OCI-LY1 (cell line): ENCODE results near the gene GMCL2.

Source experiments
- EZH2 ChIP-seq: fragments of 200-600 bp; sonication (generic), shearing (Covaris generic); IDR thresholded peaks from 2 replicates; pipeline ENCODE4 v1.8.0; 2017; ENCODE audit warnings: borderline replicate concordance, mixed run types, mild to moderate bottlenecking, antibody characterized with exemption, low read length, moderate library complexity, mixed read lengths
- TF ChIP-seq, protein P1 (sequence below): fragments of 200-600 bp; sonication (generic), shearing (Covaris generic); IDR thresholded peaks from 2 replicates; pipeline ENCODE4 v1.5.1; 2017; ENCODE audit warnings: mild to moderate bottlenecking, antibody characterized with exemption, low read length, moderate library complexity, mixed read lengths

DNA sequence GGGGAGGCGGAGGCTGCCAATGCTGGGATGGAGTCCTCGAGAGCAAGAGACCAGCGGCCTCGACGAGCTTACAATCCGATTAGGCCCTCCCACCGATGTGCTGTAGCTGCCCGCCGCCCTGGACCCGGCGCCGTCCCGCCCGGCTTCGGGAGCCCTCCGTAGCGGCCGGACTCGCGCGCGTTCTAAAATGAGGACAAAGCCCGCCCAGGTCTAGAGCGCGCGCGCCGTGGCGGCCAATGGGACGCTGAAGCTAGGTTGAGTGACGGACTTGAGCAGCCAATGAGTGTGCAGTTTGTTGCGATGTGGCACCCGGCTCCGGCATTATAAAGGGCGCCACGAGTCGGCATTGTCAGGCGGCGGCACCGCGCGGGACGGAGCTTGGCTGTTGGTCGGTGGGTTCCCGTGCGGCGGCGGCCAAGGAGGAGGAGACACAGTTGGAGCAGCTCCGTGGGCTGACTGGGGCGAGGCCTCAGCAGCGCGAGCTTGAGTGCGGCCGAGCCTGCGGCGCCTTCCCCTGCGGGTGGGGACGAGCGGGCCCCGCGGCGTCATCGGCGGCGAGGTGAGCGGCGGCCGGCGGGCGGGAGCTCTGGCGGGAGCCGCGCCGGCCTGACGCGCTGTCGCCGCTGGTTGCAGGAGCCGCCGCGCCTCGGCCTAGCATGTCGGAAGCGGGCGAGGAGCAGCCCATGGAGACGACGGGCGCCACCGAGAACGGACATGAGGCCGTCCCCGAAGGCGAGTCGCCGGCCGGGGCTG lies 17.2 kb upstream of the GMCL2 start, which contains the start of gene HNRNPAB:
- TF ChIP-seq, protein P1, sequence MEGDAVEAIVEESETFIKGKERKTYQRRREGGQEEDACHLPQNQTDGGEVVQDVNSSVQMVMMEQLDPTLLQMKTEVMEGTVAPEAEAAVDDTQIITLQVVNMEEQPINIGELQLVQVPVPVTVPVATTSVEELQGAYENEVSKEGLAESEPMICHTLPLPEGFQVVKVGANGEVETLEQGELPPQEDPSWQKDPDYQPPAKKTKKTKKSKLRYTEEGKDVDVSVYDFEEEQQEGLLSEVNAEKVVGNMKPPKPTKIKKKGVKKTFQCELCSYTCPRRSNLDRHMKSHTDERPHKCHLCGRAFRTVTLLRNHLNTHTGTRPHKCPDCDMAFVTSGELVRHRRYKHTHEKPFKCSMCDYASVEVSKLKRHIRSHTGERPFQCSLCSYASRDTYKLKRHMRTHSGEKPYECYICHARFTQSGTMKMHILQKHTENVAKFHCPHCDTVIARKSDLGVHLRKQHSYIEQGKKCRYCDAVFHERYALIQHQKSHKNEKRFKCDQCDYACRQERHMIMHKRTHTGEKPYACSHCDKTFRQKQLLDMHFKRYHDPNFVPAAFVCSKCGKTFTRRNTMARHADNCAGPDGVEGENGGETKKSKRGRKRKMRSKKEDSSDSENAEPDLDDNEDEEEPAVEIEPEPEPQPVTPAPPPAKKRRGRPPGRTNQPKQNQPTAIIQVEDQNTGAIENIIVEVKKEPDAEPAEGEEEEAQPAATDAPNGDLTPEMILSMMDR = no peak
- no peak for TF ChIP-seq EZH2
